CD4-positive, alpha-beta T cell treated with Interleukin-4 for 4 hours (primary cell): ENCODE data around the gene HOGA1.

ENCODE experiments used
- DNase-seq: peaks from one replicate; pipeline ENCODE4 v3.0.0-alpha.2; 2020

Gene HOGA1

GRCh38 chr10:97651773-97652172 lies 67.6 kb downstream of the HOGA1 start:
- DNase-seq, result no peak

DNA sequence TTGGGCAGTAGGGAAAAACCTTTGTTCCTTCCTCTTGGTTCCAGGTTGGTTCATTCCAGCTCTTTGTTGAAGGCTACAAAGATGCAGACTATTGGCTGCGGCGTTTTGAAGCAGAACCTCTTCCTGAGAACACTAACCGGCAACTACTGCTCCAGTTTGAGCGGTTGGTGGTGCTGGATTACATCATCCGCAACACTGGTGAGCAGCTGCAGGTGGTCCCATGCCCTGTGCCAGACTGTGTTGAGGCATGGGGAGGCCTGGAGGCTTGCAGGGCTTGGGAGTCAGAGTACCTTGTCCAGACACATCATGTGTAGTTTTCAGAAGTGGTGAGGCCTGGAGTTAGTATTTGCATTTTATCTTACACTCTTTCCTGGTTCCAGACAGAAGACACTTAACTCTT lies 72.6 kb downstream of the HOGA1 start:
- no peak for DNase-seq

DNA sequence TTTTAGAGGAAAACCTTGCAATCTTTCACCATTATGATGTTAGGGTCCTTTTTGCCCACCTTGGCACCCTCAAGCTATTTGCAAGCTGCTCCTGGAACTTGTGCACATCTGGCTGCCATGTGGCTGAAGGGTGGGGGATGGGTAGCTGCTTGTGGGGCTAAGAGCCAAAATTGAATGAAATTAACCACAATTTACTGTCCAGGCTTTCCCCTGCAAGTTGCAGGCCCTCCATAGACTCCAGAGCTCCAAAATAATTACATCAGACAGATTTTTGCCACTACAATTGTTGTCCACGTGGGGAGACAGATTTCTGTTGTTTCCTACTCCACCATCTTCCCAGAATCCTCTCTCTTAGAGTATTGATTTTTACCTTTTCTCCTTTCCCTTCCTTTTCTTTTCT lies 75.4 kb downstream of the HOGA1 start:
- no peak for DNase-seq
